ENCODE results near the gene ACACB.

ACACB gene

DNA sequence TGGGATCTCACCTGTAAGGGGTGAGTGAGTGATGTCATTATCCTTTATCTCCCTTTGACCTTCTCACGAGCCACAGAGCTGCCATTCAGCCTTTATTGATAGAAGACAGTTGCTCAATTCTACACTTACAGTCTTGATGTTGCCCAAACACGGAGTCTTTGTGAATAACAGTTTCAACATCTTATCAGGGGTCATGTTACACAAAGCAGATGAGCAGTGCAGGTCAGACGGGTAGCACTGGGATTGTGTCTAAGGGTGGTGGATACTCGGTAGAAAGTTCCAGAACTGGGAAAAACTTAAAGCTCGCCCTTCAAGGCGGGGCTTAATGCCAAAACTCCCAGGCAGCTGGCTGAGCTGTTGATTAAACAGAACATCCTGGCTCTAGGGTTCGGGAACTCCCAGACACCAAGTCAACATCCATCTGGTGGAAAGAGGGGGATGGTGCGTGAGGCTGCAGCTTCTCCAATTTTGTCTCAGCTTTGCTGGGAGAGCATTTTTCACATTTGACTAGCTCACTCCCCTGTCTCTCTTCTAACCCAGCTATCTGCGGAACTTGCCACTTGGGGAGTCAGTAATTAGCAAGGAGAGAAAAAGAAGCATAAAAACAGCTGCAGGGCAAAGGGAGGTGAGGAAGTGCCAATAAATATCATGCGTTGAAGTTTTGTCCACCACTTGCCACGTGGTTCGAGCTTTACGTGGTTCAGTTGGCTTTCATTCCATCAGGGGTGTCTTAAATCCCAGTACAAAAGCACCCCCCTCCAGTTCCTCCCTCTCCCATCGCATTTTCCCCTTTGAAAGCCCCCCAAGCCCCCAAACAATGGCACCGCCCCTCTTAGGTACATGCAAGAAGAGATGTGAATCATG, 161.7 kb downstream of the ACACB start:
- no peak for DNase-seq (ENCODE audit: low read depth in 2 of 2)

DNA sequence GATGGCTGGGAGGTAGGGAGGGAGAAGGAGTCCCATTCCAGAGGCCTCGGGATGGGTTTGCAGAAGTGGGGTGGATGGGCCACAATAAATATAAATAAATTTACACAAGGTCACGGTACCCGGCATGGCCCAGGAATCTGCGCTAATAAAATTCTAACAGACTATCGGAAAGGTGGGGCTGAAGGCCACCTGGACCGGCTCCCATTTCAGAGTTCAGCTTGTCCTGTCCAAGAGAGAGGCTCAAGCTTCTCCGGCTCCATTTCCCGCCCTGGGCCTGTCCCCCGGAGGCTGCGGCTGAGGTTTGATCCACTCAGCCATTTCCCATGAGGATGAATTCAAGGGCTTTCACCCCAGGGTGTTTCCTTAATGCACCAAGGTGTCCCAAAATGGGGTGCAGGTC, 162.5 kb downstream of the ACACB start:
- DNase-seq (ENCODE audit: low read depth in 2 of 2), result no peak

DNA sequence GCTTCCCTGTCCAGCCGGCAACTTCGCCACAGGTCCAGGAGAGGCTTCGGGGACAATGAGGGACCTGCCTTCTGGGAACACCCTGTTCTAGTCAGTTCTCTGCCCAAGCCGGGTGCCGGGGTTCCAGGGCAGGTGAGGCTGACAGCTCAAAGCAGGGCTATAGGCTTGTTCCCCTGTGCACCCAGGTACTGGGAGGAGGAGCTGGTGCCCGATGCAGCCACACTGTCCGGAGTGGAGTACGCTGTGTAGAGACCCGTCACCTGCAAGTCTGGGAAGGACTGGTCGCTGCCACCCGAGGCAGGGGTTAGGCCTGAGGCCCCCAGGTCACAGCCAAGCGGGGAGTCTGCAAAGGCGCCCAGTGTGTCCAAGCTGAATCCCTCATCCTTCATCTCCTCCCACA, 163.1 kb downstream of the ACACB start:
- no peak for DNase-seq (ENCODE audit: low read depth in 2 of 2)

DNA sequence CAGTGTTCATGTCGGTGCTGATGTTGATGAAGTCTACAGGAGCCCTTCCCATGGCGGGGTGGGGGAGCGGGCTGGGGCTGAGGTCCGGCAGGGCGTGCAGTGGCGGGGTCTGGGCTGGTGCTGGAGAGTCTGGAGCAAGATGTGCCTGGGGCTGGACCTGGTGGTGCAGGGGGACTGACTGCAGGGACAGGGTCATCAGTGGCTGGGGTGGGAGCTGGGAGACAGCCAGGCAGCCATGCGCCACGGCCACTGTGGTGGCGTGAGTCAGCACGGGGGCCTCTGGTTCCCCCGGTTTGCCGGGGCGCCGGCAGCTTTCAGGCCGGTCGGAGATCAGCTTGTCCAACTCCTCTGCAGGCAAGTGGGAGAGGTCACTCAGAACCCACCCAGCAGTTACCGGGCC, 165.1 kb downstream of the ACACB start:
- DNase-seq (ENCODE audit: low read depth in 2 of 2), result no peak

DNA sequence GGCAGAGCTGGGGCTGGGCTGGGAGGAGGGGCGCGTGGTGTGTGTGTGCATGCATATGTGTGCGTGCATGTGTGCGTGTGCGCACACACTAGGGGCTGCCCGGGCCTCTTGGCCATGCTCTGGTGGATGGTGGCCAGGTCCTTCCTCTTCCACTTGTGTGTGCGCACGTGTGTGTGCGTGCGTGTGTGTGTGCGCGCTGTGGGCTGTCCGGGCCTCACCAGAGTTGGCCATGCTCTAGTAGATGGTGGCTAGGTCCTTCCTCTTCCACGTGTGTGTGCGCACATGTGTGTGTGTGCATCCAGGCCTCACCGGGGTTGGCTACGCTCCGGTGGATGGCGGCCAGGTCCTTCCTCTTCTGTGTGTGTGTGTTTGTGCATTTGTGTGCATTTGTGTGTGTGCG, 168.0 kb downstream of the ACACB start:
- DNase-seq (ENCODE audit: low read depth in 2 of 2), result no peak

DNA sequence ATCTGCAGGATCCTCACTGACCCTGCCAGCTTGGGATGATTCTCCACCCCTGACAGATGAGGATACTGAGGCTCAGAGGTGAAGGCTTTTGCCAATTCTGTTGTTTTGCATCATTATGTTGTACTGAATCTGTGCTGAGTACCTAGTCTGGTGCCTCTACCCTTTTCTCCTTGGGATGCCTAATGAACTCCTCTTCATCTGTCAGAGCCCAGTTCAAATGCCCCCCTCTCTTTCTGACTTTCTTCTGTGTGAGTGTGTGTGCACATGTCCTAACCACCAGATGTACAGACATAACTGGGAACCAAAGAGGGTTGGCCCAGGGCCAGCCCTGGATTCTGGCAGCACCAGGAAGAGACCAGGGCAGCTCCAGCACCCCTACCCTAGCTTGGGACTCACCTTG, 169.9 kb downstream of the ACACB start:
- DNase-seq (ENCODE audit: low read depth in 2 of 2), result no peak

DNA sequence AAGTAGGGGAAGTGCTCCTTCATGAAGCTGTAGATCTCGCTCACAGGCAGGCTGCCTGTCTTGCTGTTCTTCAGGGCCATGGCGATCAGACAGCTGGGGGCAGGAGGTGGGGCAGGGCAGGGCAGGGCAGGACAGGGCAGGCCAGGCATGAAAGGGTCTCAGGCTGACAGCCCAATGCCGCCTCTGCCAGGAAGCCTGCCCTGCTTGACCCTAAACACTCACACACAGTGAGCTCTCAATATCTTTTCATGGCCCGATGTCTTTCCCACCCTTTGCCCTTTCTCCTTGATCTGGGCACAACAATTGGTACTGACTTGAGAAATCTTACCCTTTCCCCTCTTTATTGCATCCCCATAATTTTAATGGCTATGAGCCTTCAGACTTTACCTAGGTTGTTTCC, 170.3 kb downstream of the ACACB start:
- no peak for DNase-seq (ENCODE audit: low read depth in 2 of 2)

DNA sequence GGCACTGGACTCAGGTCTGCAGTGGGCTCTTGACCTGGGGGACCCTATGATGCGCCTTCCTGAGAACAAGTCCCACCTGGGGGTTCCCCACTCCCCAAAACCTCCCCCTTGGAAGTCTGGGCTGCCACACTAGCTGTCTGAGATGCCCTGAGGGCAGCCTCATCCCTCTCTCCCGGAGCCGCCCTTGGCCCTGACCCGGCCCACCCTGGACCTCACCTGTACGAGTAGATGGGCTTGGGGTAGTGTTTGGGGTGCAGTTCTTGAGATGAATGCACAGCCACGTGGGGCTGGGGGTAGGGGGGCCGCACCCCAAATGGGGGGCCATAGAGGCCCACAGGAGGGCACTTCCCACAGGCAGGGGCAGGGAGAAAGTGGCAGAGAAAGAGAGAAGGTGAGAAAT, 170.8 kb downstream of the ACACB start:
- no peak for DNase-seq (ENCODE audit: low read depth in 2 of 2)

DNA sequence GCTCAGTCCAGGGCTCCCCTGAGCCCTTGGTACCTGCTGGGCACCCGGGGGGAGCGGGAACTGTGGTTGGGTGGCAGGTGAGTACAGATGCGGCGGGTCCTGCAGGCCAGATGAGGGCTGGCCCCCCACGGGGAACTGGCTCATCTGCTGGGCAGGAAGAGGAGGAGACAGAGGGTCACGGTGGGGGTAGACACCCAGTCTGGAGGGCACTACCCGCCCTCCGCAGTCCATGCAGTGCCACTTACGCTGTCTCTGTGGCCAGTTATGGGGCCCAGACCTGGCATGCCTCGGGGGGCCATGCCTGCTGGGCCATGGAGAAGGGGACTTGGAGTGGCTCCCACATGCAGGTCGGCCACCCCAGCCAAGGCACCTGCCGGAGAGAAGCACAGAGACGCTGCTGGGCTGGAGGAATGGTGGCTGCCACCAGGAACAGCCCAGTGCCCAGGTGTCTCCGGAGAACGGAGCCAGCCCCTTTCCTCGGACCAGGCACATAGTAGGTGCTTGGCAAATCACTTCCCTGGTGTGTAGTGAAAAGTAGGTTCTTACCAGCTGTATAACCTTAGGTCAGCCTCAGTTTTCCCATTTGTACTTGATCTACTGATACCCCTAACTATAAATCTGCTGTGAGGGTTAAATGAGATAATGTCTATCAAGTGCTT, 171.6 kb downstream of the ACACB start:
- no peak for DNase-seq (ENCODE audit: low read depth in 2 of 2)

DNA sequence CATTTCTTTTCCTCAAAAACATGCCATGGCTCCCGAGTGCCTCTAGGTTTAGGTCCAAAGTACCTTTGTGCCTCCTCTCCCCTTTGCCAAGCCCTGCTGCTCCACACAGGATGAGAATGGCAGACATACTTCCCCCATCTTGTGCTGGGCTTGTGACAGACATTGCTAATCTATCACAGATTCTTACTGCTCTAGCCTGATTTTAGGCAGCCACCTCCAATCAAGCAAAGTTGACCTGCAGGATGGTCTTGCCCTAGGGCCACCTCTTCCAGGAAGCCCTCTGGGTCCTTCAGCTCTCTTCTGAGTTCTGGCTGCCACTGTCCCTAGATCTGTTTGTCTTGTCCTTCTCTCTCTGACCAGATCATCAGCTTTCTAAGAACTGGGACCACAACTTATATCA, 172.2 kb downstream of the ACACB start:
- no peak for DNase-seq (ENCODE audit: low read depth in 2 of 2)

DNA sequence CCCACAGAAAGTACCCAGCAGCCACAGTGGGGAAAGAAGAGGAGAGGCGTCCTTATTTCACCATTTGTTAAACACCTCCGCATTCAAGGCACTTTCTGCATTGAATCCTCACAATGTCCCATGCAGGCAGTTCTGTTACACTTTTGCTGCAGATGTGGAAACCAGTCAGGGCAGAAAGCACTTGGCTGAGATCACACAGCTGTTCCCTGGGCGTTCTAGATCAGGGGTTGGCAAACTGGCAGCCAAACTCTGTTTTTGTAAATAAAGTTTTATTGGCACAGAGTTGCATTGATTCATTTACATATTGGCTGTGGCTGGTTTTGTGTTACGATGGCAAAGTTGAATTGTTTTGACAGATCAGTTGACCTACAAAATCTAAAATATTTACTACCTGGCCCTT, 172.6 kb downstream of the ACACB start:
- no peak for DNase-seq (ENCODE audit: low read depth in 2 of 2)

DNA sequence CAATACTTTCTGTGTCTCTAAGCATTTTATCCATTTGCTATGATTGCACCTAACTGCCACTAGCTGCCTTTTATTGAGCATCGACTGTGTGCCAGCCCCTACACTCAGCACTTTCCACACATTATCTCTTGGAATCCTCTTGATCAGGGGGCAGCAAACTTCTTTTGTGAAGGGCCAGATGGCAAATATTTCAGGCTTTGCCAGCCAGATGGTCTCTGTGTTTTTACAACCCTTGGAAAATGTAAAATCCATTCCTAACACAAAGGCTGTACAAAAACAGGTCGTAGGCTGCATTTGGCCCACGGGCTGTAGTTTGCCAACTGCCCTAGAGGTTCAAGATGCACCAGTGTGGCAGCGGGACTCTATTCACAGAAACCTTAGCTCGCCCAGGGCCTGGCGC, 173.2 kb downstream of the ACACB start:
- DNase-seq (ENCODE audit: low read depth in 2 of 2), result no peak

DNA sequence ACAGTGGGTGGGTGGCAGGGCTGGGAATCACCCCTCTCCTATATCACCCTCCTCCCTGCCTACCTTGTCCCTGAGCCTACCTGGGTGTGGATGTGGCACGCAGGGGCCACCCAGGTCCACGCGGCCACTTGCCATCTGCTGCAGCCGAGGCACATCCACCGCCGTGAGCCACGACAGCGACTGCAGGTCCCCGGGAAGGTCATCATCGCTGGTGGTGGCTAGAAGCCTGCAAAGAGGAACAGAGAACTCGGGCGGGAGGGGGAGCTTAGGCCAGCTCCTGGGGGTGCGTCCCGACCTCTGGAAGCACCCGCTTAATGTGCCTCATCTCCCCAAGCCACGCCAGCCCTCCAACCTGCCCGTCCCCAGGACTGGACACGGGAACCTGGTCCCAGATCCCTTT, 173.7 kb downstream of the ACACB start:
- DNase-seq (ENCODE audit: low read depth in 2 of 2), result no peak

DNA sequence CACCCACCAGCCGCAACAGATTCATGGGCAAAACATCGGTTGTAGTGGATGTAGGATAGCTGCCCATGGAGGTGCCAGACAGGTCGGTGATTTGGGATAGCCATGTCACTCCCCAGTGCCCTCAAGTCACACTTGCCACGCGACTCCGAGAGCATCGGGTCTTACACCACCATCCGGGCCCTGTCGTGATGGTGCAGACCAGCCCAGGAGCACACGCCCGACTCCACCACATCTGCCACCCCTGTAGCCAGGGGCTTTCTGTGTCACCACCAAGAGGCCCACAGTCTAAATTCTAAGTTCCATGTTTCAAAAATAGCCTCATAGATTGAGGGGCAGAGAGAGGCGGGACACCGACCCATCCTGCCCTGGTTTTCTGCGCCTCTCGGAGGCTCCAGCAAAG, 174.7 kb downstream of the ACACB start:
- DNase-seq (ENCODE audit: low read depth in 2 of 2), result no peak

DNA sequence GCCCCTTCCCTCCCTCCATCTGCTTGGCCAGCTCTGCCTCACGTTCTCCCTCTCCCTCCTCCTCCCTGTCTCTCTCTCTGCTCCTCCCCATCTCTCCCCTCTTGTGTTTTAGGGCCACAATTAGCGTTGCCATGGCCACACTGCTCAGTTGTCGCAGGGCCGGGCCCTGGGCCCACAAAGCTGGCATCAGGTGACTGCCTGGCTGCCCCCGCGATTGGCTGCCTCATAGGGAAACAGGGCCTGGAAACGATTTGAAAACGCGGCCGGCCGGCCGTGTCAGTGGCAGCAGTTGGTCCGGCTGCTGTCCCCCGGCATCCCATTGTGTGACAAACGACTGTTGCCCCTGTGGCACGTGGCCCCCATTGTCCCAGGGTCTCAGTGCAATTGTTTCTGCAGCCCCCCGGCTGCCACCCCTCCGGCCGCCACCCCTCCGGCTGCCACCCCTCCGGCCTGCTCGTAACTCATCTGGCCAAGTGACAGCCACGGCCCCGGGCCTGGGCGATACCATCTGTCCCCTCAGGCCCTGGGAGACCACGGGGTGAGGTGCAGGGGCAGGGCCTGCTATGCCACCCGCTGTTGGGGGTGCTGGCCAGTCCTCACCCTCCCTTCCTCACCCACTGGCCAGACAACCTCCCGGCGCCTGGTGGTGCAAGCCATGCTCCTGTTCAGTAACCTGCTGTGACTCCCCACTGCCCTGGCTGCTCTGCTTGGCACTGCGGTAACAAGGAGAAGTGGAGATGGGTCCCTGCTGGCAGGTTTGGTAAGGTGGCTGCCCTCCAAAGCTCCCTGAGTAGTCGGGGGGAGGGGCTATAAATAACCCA, 175.3 kb downstream of the ACACB start:
- DNase-seq (ENCODE audit: low read depth in 2 of 2), result no peak

DNA sequence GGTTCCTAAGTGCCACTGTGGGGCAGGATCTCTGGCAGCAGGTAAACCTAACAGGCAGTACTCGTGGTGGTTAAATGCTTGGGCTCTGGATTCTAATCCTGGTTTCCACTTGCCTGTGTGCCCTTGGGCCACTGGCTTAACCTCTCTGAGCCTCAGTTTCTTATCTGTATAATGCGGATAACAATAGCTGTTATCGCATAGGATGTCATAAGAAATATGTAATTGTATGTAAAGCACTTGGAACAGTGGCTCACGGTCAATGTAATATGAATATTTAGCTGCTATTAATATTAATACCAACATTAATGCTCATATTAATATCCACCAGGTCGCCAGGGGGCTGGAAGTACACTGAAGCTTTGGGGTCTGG, 175.9 kb downstream of the ACACB start:
- DNase-seq (ENCODE audit: low read depth in 2 of 2), result no peak

DNA sequence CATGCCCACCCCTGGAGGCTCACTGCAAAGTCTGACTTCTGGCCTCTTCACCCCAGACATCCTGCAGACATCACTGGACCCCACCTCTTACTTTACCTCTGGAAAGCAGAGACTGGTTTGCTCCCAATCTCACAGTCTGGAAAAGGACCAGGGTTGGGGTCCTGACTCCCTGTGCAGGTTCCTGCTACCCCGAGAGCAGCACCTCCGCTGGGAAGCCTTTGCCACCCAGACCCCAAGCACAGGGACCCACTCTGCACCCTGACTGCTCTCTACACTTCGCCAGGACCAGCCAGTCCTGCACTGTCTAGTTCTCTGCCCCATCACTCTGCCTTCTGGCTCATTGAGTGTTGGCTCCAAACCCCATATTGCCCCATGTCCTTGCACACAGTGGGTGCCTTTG, 176.7 kb downstream of the ACACB start:
- no peak for DNase-seq (ENCODE audit: low read depth in 2 of 2)

DNA sequence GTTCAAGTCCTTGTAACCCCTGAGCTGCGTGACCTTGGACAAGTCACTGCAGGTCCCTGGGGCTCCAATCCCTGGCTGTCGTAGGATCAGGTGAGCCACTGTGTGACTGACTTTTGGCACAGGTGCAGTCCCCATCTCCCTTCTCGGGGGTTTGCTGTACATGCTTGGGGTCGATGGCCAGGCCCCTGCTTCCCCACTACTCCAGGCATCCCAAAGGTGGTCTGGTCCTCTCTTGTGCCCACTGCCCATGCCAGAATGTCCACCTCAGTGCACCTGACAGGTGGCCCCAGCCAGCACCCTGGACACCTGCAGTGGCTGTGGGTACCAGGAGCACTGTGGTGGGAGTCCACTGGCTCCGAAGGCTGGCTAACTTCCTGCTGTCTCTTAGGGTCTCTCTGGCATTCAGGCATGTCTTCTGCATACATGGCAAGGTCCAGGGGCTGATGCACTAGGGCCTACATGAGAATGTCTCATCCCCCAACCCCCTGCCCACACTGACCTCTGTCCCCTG, 178.0 kb downstream of the ACACB start:
- no peak for DNase-seq (ENCODE audit: low read depth in 2 of 2)

DNA sequence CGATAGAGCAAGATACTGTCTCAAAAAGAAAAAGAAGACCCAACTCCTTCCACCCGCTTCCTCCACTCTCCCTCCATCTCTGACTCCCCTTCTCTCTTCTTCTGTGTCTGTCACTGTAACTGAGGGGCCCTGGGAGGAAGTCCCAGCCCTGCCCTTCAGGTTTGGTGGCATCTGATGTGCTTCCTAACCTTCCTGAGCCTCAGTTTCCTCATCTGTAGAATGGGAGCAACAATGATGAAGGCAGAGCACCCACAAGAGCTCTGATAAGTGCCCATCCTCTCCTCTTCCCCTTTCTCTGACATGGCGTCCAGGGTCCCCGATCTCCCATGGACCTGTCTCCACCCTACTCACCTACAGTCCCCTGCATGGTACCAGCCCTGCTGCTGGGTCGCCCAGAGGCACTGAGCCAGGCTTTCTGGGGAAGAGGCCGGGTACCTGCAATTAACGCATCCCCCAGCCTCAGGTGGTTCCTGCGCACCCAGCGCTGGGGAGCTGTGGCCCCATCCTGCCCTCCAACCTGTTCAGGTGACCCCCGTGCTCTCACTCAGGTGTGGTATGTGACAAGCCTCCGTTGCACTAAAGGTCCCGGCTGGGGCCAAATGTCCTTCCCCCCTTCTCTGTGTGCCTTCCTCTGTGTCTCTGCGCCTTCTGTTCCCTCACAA, 179.5 kb downstream of the ACACB start:
- DNase-seq (ENCODE audit: low read depth in 2 of 2), result no peak

DNA sequence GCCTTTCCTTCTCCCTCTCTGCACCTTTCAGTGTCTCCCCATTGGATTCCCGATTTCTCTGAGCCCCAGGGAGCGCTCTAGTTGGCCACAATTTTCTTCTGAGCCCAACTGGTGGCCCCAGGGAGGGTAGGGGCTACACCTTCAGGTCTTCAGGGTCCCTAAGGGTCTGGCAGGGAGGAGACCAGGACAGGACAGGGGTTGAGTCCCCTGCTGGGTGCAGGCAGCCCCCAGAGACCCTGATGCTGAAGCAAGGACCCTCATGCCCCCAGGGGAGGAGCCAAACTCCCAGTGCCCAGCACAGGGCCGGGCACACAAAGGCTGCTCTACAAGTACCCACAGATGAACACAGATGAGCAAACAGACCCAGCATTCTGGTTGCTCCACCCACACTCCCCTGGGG, 180.0 kb downstream of the ACACB start:
- no peak for DNase-seq (ENCODE audit: low read depth in 2 of 2)

DNA sequence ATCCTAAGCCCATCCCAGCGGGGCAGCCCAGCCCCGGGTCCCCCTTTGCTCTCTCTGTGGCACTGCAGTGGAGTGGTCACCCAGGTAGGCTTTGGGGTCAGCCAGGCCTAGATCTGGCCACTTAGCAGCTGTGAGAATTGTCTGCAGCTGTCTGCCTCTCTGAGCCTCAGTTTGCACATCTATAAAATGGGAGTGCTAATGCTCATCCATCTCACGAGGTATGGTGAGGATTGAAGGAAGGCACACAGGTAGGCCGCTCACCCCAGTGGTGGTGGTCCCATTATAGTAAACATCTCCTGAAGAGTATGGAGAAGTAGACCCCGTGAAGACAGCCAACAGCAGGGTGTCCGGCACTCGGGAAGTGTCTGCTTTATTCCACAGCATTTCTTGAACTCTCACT, 183.5 kb downstream of the ACACB start:
- DNase-seq (ENCODE audit: low read depth in 2 of 2), result no peak

DNA sequence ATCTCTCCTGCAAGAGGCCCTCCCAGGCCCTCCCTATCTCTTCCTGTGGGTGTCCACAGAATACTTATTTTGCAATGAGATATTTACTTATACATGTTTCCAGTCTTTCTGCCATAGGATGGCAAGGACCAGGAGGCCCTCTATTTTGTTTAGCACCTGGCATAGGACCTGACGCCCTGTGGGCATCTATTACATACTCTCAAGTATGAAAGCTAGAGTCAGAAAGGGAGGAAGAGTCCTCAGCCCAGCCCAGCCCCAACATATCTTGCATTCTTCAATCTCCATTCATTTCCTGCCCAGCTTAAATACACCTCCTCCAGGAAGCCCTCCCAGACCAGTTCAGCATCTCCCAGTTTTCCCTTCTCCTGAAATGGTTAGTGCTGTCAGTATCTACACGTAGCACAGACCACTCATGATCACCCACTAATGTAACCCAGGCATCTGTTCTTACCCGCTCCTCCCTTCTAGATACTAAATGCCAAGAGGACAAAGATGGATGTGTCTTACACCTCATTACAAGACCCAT, 185.3 kb downstream of the ACACB start:
- DNase-seq (ENCODE audit: low read depth in 2 of 2), result no peak
